Vein endothelial cell (primary cell): ENCODE data around the gene RPUSD4. TPM values are rescaled to one million over a fixed set of nuclear protein-coding genes. Genes with fewer than 3 reads are reported as not detected.

Source experiments
- small RNA-seq: library from RNA; depleted of rRNA; stranded (forward); fragments of <200 nt; gene quantifications from one replicate; pipeline ENCODE3, GENCODE V24; 2012
- total RNA-seq: library from RNA; depleted of rRNA; stranded (reverse); fragments of >200 nt; gene quantifications from 2 replicates; pipeline ENCODE4 v1.2.3, GENCODE V29; 2012

The RPUSD4 gene, protein sequence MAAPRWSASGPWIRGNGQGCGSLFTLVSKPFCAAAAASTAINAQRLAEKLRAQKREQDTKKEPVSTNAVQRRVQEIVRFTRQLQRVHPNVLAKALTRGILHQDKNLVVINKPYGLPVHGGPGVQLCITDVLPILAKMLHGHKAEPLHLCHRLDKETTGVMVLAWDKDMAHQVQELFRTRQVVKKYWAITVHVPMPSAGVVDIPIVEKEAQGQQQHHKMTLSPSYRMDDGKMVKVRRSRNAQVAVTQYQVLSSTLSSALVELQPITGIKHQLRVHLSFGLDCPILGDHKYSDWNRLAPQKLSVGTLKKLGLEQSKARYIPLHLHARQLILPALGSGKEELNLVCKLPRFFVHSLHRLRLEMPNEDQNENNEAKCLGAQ
- total RNA-seq = 37.7 and 46.1 TPM in 2 replicates

GRCh38 chr11:126211236-126212088 lies at the start of gene RPUSD4, which contains the start of gene FAM118B:
RPUSD4 (minus strand) TSS chr11:126211650; CDS start chr11:126211638, 12 bp downstream.
FAM118B (plus strand) TSS chr11:126211782; CDS start chr11:126235002, 23,220 bp downstream.

Small RNA genes lying within 50 kb of the gene (small RNA-seq; reads per million reads assigned to genes)
- not detected for gene AP001893.2
- gene RN7SL351P = not detected
- gene RNU4-86P = not detected

Other genes starting within 250 kb of the RPUSD4 start
- gene CDON, start 148.8 kb downstream of the RPUSD4 start, total RNA-seq = 3.3 and 4.7 TPM in 2 replicates
- gene FAM118B, start 132 bp upstream of the RPUSD4 start, total RNA-seq = 41.1 and 47.4 TPM in 2 replicates
- gene SRPRA, start 57.2 kb upstream of the RPUSD4 start, total RNA-seq = 96.0 and 103 TPM in 2 replicates
- gene FOXRED1, start 57.5 kb upstream of the RPUSD4 start, total RNA-seq = 13.0 and 13.1 TPM in 2 replicates
- gene TIRAP, start 71.4 kb upstream of the RPUSD4 start, total RNA-seq = 8.1 and 9.5 TPM in 2 replicates
- 11.1 and 15.3 TPM in 2 replicates for gene DCPS, start 92.4 kb upstream of the RPUSD4 start, total RNA-seq
- 12.8 and 17.0 TPM in 2 replicates for gene ST3GAL4, start 144.0 kb upstream of the RPUSD4 start, total RNA-seq